ENCODE measurements around the gene NACC2. TPM values are rescaled to one million over a fixed set of nuclear protein-coding genes. Genes with fewer than 3 reads are reported as not detected.

Gene NACC2
- total and polyA plus RNA-seq, 2 of the 8 experiments (the other 6 are each of a cell fraction or from before 2014, with no cell fraction given): 8.3 to 14.0 TPM

DNA sequence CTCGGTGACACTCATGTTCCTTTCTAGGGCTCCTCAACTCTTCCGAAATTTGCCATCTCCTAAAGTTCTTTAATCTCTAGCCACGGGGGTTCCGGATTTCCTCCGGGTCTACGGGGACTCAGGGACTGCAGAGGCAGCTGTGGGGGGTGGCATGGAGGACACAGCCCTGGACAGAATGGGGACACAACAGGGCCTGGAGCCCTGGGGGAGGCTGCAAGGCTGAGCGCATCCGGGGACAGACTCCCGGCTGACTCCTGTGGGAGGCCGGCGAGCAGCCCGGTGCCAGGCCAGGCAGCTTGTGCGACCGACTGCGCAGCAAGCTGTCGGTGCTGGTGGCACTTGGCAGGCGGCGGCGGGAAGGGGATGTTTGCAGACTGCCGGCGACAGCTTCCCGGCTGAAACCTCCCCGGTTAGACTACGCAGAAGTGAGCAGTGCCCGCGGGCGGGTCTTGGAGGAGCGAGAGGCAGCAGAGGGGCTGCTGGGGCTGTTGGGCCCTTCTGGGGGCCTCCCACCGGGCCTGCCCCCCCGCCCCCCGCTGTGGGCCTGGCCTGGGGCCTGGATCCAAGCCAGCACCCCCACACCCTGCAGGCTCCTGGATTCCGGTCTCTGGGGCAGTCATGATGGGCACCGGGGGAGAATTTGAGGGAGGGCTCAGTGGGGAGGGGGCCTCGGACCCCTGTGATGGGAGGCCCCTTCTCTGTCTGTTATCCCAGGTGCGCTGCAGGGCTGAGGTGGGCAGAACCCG, 105.2 kb downstream of the NACC2 start (continued):
- TF ChIP-seq CHD7 (IDR thresholded peaks at IDR 0.05; ENCODE audit: insufficient replicate concordance, low read length) (no peak), PHF8 (conservative IDR thresholded peaks at IDR 0.05; ENCODE audit: low read depth, low read length) (no peak), CBX5 (IDR thresholded peaks at IDR 0.05; ENCODE audit: low read depth, low read length) (no peak), ZNF274 (IDR thresholded peaks at IDR 0.05; ENCODE audit: borderline replicate concordance, extremely low read depth, low read length) (no peak), FOSL1 (IDR thresholded peaks at IDR 0.05; ENCODE audit: insufficient read depth, low read depth, low read length) (no peak)
